GM18505 (cell line): ENCODE results near the gene LDLRAD4.

Source experiments
- ATAC-seq: cut with Tn5 transposase; IDR thresholded peaks from one replicate; pipeline ENCODE4 v1.9.1; 2021; ENCODE audit not compliant: unreplicated experiment
- POLR2A ChIP-seq: IDR thresholded peaks from 4 replicates; pipeline ENCODE4 v1.6.1; 2011; ENCODE audit warnings: borderline replicate concordance; ENCODE audit not compliant: insufficient read depth, insufficient read length; ENCODE audit errors: extremely low read depth

LDLRAD4 gene

DNA sequence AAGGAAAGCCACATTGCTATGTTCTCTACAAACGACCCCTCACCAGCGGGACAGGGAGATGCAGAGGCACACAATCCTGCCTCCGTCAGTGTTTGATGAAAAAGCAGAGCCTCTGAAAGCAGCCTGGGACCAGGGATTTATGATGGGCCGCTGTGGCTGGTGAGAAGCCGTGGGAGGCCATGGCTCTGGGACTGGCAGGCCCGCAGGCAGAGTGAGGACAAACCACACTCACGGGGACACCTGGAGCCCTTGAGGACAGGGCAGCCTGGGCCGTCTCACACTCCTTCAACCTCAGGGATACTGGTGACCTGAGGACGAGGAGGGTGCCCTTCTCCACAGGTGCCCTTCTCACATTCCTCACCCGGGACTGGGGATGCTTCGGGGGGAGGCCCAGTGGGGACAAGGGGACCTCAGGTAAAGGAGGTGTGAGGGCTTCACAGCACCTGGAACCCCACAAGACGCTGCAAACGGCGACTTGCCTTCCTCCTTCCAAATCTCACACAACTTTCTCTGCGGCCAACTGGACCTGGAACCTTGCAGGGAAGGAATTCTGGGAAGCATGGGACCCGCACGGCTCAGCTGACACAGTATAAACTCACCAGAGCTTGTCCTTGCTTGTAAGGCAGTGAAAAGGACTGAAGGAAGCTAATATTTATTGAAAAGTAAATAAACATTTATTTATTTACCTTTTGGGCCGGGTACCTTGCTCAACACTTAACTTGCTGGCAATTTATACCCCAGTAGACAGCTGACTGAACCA, 5.3 kb upstream of the LDLRAD4 start:
- TF ChIP-seq POLR2A = no peak
- no peak for ATAC-seq

DNA sequence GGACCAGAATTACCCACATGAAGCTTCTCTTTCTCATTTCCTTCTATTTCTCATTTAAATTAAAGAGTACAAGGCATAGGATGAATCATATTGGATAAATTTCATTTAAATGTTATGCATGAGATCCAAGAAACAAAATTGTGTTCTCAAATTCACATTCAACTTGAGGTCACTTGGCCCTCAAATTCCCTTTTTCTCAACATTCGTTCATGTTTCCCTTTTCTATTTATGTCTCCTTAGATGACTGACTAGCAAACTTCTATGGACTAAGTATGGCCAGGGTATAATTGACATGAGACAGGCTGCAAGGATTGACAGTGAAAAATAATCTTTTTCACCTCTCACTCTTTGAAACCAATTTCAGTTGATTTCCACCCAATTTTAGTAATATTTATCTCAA, 4.0 kb upstream of the LDLRAD4 start:
- no peak for TF ChIP-seq POLR2A
- ATAC-seq = no peak

GRCh38 chr18:13216092-13216582, 2.4 kb upstream of the LDLRAD4 start:
- no peak for TF ChIP-seq POLR2A
- ATAC-seq = no peak

DNA sequence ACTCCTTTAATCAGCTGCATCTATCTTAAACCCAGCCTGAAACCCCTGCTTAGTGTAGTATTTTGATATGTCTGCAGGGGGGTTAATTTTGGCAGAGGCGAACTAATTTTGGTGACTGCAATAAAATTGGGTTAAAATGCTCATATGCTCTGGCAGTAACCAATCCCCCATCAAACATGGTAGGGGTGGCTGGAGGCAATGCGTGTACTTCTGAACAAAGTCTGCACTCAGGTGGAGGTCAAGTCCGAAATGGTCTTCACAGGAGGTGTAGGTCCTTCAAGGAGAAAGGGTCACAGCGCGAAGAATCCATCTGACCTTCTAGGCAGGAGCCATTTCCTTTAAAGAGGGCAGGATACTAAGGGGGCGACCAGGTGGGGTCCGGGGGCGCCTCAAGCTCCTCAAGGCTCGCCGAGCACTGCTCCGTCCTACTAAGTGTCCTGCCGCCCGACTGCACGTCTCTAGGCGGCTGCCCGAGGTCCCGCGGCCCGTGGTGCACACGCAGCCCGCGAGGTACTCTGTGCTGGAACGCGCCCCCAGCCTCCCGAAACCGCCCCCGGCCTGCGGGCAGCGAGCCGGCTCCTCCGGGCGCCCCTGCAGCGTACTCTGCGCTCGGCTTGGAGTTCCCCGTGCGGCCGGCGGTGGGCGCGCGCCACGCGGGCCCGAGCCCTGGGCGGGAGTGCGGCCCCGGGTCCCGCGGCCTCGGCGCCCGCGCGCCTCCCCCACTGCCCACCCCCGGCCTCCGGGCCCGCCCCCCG, 1.7 kb upstream of the LDLRAD4 start:
- TF ChIP-seq POLR2A = no peak
- ATAC-seq = peak; percentile 61

DNA sequence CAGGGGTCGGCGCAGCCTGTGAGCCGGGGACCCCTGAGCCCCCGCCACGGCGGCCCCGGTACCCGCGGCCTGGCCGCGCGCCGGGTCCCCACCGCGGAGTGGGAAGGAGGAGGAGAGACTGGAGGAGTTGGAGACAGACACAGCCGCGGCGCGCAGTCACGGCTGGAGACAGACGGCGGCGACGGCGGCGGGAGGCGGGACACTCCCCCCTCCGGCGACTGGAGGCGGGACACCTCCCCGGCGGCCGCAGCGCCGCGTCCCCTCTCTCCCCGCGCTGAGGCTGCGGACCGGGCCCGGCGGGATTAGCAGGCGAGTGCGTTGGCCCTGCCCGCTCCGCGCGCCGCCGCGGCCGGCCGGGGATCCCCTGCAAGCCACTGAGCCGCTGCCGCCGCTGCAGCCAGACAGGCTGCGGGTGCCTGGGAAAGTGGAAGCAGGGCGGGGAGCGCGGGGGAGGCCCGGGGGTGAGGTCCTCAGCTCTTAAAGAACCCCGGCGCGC, 1.0 kb upstream of the LDLRAD4 start:
- ATAC-seq = peak; percentile 40
- no peak for TF ChIP-seq POLR2A

GRCh38 chr18:13217971-13218367, 591 bp upstream of the LDLRAD4 start:
- no peak for ATAC-seq
- no peak for TF ChIP-seq POLR2A

DNA sequence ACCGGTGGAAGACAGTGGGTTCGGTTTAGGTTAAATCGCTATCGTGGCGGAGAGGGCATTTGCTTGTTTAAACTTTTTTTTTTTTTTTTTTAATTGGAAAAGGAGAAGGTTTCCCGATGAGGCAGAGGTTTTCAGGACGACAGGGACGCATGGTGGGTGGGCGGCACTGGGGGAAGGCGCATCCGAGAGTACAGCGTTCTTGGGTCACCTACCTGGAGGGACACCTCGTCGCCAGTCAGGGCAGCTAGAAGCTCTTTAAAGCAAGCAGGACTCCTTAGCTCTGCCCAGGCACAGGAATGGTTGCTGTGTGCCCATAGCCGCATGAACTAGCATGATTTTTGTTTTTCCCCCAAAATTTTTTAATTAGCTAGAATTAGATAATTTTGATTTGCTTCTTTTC, 437 bp downstream of the LDLRAD4 start:
- ATAC-seq = no peak
- TF ChIP-seq POLR2A = no peak

DNA sequence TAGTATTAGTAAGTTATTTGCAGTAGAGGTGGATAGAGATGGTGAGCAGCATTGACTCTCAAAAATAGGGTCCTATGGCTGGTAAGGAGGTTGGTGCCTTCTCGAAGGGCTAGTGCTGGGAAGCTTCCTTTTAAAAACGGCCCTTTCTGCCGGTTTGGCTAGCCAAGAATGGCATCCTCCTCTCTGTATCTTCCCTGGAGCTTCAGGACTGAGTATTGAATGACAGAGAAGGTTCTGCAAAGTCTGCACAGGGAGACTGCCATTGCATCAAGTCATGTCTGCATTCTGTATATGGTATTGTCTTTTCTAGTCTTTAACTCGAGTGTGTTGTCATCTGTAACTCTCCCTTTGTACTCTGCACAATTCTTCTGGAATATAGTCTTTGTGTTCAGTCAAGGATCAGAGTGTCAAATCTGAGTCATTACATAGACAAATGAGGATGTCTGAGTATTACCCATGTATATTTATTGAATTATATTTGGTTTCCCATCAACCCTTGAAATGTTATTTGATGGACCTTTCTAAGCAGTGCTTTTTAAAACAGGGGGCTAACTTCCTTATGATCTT, 1.1 kb downstream of the LDLRAD4 start:
- no peak for TF ChIP-seq POLR2A
- no peak for ATAC-seq

- ATAC-seq = no peak
These were observed 1.9 kb downstream of the LDLRAD4 start for GRCh38 chr18:13220361-13220991.

DNA sequence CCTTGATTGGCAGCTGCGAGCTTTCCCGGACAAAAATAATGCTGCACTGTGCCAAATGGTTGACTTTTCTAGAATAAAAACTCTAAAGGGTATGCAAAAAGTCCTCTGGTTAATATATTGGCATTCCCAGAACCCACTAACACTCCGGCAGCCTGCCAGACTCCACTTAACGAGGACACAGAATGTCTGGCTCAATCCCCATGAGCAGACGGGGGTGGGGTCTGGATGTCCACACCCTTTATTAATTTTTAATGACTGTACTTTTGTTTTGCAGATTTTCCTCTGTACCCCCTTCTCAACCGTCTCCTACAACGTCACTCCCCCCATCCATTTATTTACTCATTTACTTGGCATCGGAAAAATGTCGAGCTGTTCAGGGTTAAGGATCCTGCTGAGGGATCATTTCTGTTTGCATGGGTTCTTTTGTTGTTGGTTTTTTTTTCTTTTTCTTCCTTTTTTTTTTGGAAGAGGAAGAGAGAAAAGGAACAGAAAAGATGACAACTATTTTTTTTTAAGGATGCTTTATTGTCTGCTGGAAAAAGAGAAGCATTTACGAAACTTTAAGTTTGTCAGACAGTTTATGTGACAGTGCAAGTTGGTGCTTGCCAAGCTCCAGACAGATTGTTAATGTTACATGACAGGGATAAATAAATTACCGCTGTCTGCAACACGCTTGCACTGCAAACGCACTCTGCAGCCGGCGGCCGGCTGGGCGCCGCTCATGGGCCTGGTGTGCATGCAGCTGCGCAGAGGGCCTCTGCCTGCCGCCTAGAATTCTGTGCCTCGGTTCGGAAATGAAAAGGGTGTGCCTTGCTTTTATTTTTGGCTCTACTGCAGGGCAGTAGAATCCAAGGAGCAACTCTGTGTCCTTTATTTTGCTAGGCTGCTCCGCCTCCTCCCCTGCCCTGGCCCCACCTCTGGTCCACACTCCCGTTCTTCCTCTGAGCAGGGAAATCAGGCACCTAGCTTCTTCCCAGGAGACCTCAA, 3.6 kb downstream of the LDLRAD4 start:
- TF ChIP-seq POLR2A = no peak
- no peak for ATAC-seq

More at GRCh38 chr18:13220361-13220991, 1.9 kb downstream of the LDLRAD4 start:
- no peak for TF ChIP-seq POLR2A

DNA sequence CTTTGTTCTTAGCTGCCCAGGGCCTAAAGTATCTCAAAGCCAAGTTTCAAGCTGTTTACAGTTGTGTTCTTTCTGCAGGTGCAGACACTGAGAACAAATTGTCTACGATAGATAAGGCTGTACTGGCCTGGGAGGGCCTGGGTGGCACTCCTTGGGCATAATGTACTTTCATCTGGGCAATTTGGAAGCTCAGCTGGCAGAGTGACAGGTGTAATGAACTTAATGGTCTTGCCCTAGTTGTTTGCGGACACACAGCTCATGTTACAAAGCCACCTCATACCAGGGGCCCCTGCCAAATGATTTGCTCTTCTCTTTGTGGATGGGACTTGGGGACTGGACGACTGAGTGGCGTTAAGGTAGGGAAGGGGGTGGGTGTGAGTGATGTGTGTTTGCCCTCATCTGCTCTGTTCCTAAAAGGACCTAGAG, 4.3 kb downstream of the LDLRAD4 start:
- TF ChIP-seq POLR2A = no peak
- no peak for ATAC-seq

DNA sequence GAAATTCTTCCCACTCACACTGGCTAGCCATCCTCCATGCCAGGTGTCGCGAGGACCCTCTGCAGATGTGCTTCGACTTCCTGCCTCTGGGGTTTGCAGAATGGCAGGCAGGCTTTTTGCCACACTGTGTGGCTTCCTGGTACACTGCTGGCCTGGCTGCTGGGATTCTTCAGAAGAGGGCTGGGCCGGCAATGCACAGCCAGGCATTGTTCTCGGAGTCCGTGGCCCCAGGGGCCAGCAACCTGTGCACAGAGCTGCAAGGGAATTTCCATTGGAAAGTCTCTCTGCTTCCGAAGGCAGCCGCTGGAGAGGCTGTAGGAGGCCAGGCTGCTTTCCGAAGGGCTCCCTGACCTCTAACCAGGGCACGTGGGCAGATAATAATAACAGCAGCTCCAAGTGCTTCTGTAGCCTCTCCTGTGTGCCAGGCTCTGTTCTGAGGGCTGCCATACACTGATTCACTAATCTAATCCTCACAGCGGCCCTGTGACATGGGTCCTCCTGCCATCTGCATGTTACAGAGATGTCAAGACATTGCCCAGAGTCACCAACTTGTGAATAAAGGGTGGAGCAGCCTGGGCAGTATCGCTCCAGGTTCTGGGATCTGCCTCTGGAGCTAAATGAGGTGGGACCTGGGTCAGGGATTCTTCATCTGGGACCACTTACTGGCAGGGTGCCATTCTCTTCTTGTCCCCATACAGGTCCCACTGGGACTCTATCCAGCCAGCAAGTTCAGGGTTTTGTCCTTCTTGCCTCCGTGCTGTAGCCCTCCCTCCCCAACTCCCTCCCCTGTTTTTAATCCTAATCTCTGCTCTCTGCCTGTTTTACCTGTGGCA, 5.0 kb downstream of the LDLRAD4 start:
- no peak for ATAC-seq
- no peak for TF ChIP-seq POLR2A

DNA sequence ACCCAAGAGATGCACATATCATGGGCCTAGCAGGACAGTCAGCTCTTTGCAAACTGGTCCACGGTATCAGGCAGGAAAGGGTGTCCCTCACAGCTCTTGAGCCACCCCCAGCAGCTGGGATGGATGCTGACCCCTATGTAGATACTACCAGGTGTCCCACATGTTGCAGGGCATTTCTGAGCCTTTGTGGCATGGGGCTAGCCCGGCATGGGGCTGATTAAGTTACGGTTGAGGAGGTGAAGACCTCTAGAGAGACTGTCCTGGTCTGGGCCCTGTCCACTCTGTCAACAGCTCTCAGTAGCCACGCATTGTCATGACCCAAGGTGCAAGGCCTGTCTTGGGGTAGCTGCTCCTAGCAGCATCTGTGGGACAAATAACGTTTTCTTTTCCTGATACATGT, 6.7 kb downstream of the LDLRAD4 start:
- no peak for TF ChIP-seq POLR2A
- ATAC-seq = no peak
